Mesendoderm (in vitro differentiated cells): Measurements from ENCODE around the gene MTPN.

Experiments used
- DNase-seq: peaks from one replicate; pipeline ENCODE4 v3.0.0; 2013
- H2AK5ac ChIP-seq: 2 replicates; pipeline ENCODE4 v1.6.1; 2013; ENCODE audit warnings: low read length, inconsistent platforms
- H2BK120ac ChIP-seq: 2 replicates; pipeline ENCODE4 v1.6.1; 2013; ENCODE audit warnings: low read depth, mild to moderate bottlenecking, low read length, moderate library complexity, mixed read lengths
- H2BK15ac ChIP-seq: replicated peaks from 2 replicates; pipeline ENCODE4 v1.6.1; 2013; ENCODE audit warnings: low read depth, mild to moderate bottlenecking, moderate library complexity
- H2BK5ac ChIP-seq: 2 replicates; pipeline ENCODE4 v1.6.1; 2013; ENCODE audit warnings: low read length, inconsistent platforms
- H3K18ac ChIP-seq: 2 replicates; pipeline ENCODE4 v1.6.1; 2013; ENCODE audit warnings: mild to moderate bottlenecking, low read length, mixed read lengths
- H3K23ac ChIP-seq: one replicate; pipeline ENCODE4 v1.6.1; 2013; ENCODE audit warnings: low read length
- H3K27ac ChIP-seq: 2 replicates; pipeline ENCODE4 v1.5.1; 2013; ENCODE audit warnings: low read depth, mild to moderate bottlenecking, inconsistent platforms, low read length, moderate library complexity
- H3K27me3 ChIP-seq: 2 replicates; pipeline ENCODE4 v1.6.1; 2013; ENCODE audit warnings: low read length, control low read depth, mild to moderate bottlenecking, inconsistent platforms; ENCODE audit not compliant: insufficient read depth, poor library complexity
- H3K36me3 ChIP-seq: 2 replicates; pipeline ENCODE4 v1.6.1; 2013; ENCODE audit warnings: low read length, inconsistent platforms; ENCODE audit not compliant: control insufficient read depth, insufficient read depth
- H3K4ac ChIP-seq: one replicate; pipeline ENCODE4 v1.6.1; 2013; ENCODE audit warnings: low read depth, mild to moderate bottlenecking, low read length, moderate library complexity
- H3K4me1 ChIP-seq: 2 replicates; pipeline ENCODE4 v1.6.1; 2013; ENCODE audit warnings: low read depth, low read length, inconsistent platforms; ENCODE audit not compliant: control insufficient read depth
- H3K4me2 ChIP-seq: 2 replicates; pipeline ENCODE4 v1.6.1; 2013; ENCODE audit warnings: low read length
- H3K4me3 ChIP-seq: 2 replicates; pipeline ENCODE4 v1.5.1; 2013; ENCODE audit warnings: mild to moderate bottlenecking, low read length
- H3K56ac ChIP-seq: one replicate; pipeline ENCODE4 v1.6.1; 2013; ENCODE audit warnings: low read length
- H3K79me1 ChIP-seq: 2 replicates; pipeline ENCODE4 v1.6.1; 2013; ENCODE audit warnings: low read length, inconsistent platforms
- H3K79me2 ChIP-seq: 2 replicates; pipeline ENCODE4 v1.6.1; 2013; ENCODE audit warnings: mild to moderate bottlenecking, low read length; ENCODE audit not compliant: control insufficient read depth, insufficient read depth
- H3K9ac ChIP-seq: 2 replicates; pipeline ENCODE4 v1.6.1; 2013; ENCODE audit warnings: low read length, inconsistent platforms
- H4K5ac ChIP-seq: one replicate; pipeline ENCODE4 v1.6.1; 2013; ENCODE audit warnings: low read length
- H4K8ac ChIP-seq: one replicate; pipeline ENCODE4 v1.6.1; 2013; ENCODE audit warnings: low read depth, mild to moderate bottlenecking, control low read depth, low read length, moderate library complexity
- WGBS: extraction: QIAGEN DNeasy Blood & Tissue Kit; methylation state at CpG from one replicate; pipeline ENCODE4 v1.1.7; 2013; ENCODE audit warnings: low lambda C conversion rate, missing lambda C conversion rate; ENCODE audit not compliant: insufficient coverage; ENCODE audit errors: extremely low coverage; 5-methylcytosine and 5-hydroxymethylcytosine counted together

Gene MTPN

DNA sequence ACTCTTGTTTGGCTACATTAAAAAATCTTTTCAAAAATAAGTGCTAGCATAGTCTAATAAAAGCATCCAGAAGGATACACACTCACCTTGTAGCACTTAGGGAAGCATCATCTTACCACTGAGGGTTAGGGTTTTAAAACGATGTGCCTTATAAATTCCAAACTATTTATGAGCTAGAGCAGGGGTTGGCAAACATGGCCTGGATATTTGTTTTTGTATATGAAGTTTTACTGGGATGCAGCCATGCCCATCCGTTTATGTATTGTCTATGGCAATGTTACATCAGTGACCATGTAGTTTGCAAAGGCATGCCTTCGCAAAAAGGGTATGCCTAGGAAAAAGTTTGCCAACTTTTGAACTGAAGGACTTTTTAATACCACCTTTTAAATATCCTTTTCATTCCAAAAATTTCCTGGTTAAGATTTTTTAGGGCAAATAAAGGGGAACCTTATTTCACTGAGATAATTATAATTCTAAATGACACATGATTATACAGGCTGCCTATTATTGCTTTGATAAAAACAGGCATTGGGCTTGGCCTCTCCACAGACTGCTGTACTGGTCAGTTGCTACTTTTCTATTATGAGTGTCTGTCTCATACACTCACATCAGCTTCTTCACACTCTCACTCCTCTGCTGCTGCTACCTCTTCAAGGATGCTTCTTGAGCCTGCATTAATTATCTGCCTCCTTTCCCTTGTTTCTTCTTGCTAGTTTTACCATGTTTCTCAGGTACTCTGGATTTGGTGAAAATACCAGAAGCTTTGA is 30.7 kb downstream of the MTPN start:
- H3K4ac ChIP-seq = no peak overlapping the region
- no peaks in the 10 kb centered on the region for H3K36me3 ChIP-seq
- no peaks in the 10 kb centered on the region for H3K79me1 ChIP-seq
- no peak overlapping the region for H3K23ac ChIP-seq
- H3K4me1 ChIP-seq = no peaks in the 10 kb centered on the region
- no CpG with 5 or more reads among the region's 3 CpGs for WGBS
- H4K5ac ChIP-seq = no peak overlapping the region
- H3K18ac ChIP-seq = no peak overlapping the region
- H2AK5ac ChIP-seq = no peak overlapping the region
- H3K56ac ChIP-seq = no peak overlapping the region
- no peak overlapping the region for H3K27ac ChIP-seq
- no peak overlapping the region for H2BK5ac ChIP-seq
- no peak for DNase-seq
- H3K9ac ChIP-seq = no peak overlapping the region
- H3K79me2 ChIP-seq = no peaks in the 10 kb centered on the region
- H4K8ac ChIP-seq = no peak overlapping the region
- no peak overlapping the region for H2BK15ac ChIP-seq
- H3K27me3 ChIP-seq = no peaks in the 10 kb centered on the region
- H2BK120ac ChIP-seq = no peak overlapping the region
- no peak overlapping the region for H3K4me3 ChIP-seq
- H3K4me2 ChIP-seq = no peak overlapping the region

DNA sequence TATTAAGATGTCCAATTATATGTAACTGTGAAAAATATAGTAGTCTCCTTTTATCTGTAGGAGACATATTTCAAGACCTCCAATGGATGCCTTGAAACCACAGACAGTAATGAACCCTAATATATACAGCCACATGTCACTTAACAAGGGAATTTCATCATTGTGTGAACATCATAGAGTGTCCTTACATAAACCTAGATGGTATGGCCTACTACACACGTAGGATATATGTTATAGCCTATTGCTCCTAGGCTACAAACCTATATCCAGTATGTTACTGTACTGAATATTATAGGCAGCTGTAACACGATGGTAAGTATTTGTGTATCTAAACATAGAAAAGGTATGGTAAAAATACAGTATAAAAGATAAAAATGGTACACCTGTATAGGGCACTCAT is 32.4 kb downstream of the MTPN start:
- no peak overlapping the region for H2BK5ac ChIP-seq
- no peaks in the 10 kb centered on the region for H3K27me3 ChIP-seq
- WGBS = no CpG with 5 or more reads among the region's 2 CpGs
- H3K36me3 ChIP-seq = no peaks in the 10 kb centered on the region
- no peak overlapping the region for H3K27ac ChIP-seq
- no peak overlapping the region for H4K8ac ChIP-seq
- no peak overlapping the region for H2AK5ac ChIP-seq
- no peak overlapping the region for H2BK120ac ChIP-seq
- H3K4me3 ChIP-seq = no peak overlapping the region
- no peak for DNase-seq
- H4K5ac ChIP-seq = no peak overlapping the region
- H3K56ac ChIP-seq = no peak overlapping the region
- H3K18ac ChIP-seq = no peak overlapping the region
- H3K79me2 ChIP-seq = no peaks in the 10 kb centered on the region
- no peaks in the 10 kb centered on the region for H3K79me1 ChIP-seq
- H3K4me2 ChIP-seq = no peak overlapping the region
- H2BK15ac ChIP-seq = no peak overlapping the region
- H3K9ac ChIP-seq = no peak overlapping the region
- no peak overlapping the region for H3K4ac ChIP-seq
- no peaks in the 10 kb centered on the region for H3K4me1 ChIP-seq
- no peak overlapping the region for H3K23ac ChIP-seq

DNA sequence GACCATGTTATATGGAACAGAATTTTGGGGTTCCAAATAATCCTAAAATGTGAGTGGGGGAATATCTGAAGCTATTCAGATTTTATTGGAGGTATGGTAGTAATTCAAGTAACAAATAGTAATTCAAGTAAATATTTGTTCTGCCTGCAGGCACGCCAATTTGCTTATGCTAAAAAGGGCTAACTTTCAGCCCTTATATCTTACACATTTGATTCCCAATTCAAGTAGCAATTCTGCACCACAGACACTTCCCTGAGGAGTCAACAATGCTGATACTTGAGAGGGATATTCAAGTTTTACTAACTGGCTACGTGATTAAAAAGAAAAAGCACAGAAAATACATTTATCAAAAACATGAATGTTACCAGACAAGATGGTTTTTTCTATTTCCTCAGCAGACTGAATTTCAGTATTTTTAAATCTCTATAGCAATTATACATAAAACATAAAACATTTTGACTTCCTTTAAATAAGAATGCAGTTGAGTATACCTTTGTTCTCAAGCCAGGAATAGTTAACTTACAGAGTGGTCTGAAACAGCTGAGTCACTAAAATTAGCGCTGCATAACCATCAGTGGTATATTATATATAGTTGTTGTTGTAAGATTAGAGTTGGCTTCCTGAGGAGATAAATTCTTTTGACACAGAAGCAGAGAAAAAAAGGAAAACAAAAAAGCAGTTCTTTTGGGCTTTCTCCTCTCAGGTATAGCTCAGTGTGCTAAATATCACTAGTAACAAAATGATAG is 33.9 kb downstream of the MTPN start:
- Histone ChIP-seq H2AK5ac (no peak overlapping the region), H3K4me2 (no peak overlapping the region), H3K23ac (no peak overlapping the region), H3K79me1 (no peaks in the 10 kb centered on the region), H3K4me1 (peaks cover 2% of the 10 kb centered on the region), H2BK120ac (no peak overlapping the region), H3K4me3 (no peak overlapping the region), H3K79me2 (no peaks in the 10 kb centered on the region), H4K8ac (no peak overlapping the region), H3K27me3 (no peaks in the 10 kb centered on the region), H2BK15ac (no peak overlapping the region), H4K5ac (no peak overlapping the region), H3K56ac (no peak overlapping the region), H3K36me3 (no peaks in the 10 kb centered on the region), H3K18ac (no peak overlapping the region), H3K4ac (no peak overlapping the region), H3K27ac (no peak overlapping the region), H2BK5ac (no peak overlapping the region), H3K9ac (no peak overlapping the region)
- no CpG with 5 or more reads among the region's 3 CpGs for WGBS
- no peak for DNase-seq

DNA sequence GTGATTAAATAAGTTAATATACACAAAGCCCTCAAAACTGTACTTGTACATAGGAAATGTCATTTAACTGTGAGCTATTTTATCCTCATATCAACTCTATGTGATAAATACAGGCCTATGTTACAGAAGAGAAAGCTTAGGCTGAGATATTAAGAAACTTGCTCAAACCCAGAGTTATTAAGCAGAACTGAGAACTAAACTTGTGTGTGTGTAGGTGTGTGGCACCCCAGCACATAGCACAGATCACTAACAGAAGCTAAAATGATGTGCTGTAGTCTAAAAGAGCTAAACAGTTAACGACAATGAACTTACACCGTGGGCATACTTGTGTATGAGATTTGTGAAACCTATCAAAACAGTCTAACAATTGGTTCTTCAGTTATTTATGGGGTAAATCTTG is 34.5 kb downstream of the MTPN start:
- H3K27ac ChIP-seq = no peak overlapping the region
- H2BK15ac ChIP-seq = no peak overlapping the region
- no CpG with 5 or more reads among the region's 2 CpGs for WGBS
- no peaks in the 10 kb centered on the region for H3K36me3 ChIP-seq
- H3K27me3 ChIP-seq = no peaks in the 10 kb centered on the region
- H3K79me1 ChIP-seq = peaks cover under 1% of the 10 kb centered on the region
- no peak overlapping the region for H3K4ac ChIP-seq
- H3K4me2 ChIP-seq = no peak overlapping the region
- peaks cover 2% of the 10 kb centered on the region for H3K4me1 ChIP-seq
- no peak overlapping the region for H3K56ac ChIP-seq
- H2BK5ac ChIP-seq = no peak overlapping the region
- H2BK120ac ChIP-seq = no peak overlapping the region
- H3K9ac ChIP-seq = no peak overlapping the region
- H4K5ac ChIP-seq = no peak overlapping the region
- no peak overlapping the region for H3K4me3 ChIP-seq
- no peaks in the 10 kb centered on the region for H3K79me2 ChIP-seq
- no peak overlapping the region for H4K8ac ChIP-seq
- H3K23ac ChIP-seq = no peak overlapping the region
- no peak overlapping the region for H2AK5ac ChIP-seq
- no peak for DNase-seq
- H3K18ac ChIP-seq = no peak overlapping the region

DNA sequence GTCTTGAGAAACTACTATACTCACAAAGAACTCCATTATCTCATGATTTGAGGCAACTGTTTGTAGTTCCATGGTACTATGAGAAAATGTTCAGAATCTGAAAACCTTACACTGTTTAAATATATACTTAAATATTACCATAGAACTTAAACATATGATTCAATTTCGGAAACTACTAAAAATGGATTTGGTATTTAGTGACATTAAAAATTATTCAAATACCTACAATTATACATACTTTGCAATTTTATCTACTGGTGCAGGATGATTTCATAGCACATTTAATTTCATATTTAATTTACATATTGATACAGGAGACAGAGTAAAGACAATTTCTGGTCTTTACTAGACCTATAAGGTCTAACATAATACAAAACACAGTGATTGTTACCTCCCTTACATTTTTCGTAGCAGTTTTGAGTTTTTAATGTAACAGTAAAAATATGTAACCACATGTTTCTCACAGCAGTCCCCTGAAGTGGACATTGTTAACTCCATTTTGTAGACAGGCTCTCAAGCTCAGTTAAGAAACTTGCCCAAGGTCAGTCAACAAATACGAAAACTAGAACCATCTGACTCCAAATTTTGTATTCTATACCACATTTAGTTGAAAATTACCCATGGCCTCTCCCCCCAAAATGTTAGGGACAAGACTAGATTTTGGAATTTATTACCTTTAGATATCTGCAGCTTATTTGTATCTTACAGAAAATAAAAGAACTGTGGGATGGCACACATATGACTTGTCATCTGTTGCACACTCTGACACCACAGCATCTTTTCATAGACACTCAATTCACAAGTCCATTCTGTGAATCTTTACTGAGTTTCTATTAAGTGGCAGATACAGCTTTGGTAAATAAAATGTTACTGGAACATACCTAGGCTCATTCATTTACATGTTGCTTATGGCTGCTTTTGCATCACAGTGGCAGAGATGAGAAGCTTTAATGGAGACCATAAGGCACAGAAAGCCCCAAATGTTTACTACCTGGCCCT is 36.8 kb downstream of the MTPN start:
- peaks cover 5% of the 10 kb centered on the region for H3K4me1 ChIP-seq
- no peak for DNase-seq
- no peak overlapping the region for H3K4ac ChIP-seq
- H4K5ac ChIP-seq = no peak overlapping the region
- H3K79me1 ChIP-seq = peaks cover 10% of the 10 kb centered on the region
- no peak overlapping the region for H2AK5ac ChIP-seq
- no peak overlapping the region for H3K9ac ChIP-seq
- H3K18ac ChIP-seq = no peak overlapping the region
- H3K56ac ChIP-seq = no peak overlapping the region
- H2BK120ac ChIP-seq = no peak overlapping the region
- no peak overlapping the region for H3K27ac ChIP-seq
- H3K27me3 ChIP-seq = no peaks in the 10 kb centered on the region
- H3K79me2 ChIP-seq = peaks cover 6% of the 10 kb centered on the region
- no peak overlapping the region for H2BK5ac ChIP-seq
- H3K23ac ChIP-seq = no peak overlapping the region
- WGBS = no CpG with 5 or more reads among the region's 3 CpGs
- no peaks in the 10 kb centered on the region for H3K36me3 ChIP-seq
- H3K4me2 ChIP-seq = no peak overlapping the region
- H3K4me3 ChIP-seq = no peak overlapping the region
- H4K8ac ChIP-seq = no peak overlapping the region
- no peak overlapping the region for H2BK15ac ChIP-seq
